ENCODE measurements around the gene AZIN2. TPM values are rescaled to one million over a fixed set of nuclear protein-coding genes. Genes with fewer than 3 reads are reported as not detected.
A peak's percentile ranks its signal among the peaks of the same experiment; 100 is the strongest.
"Not testable (repeated sequence)": the region's sequence is repeated elsewhere in the genome, so short reads cannot be mapped to it uniquely, and the experiment has no call there.

AZIN2 gene
- total RNA-seq, 2 experiments from 2014 or later = 11.0 to 12.0 TPM

DNA sequence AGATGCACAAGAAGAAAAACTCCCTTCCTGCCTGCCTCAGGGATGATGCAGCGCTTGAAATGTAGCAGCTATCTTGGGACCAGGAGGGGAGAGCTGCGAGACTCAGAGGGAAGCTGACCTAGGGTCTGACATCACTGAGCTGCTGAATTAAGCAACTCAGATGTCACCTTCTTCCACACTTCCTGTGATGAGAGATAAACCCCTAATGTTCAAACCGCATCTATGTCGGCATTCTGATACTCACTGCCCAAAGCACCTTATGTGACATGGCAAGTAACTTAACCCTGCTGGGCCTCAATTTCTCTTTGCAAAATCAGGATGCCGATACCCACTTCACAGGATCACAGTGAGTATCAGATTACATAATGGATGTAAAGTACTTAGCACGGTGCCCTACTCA, 35.1 kb upstream of the AZIN2 start:
- Mint-ChIP-seq H3K9me3 (ENCODE audit: insufficient read depth) (no peaks in the 10 kb centered on the region), H3K4me3 (no peak overlapping the region), H3K27me3 (ENCODE audit: low read depth) (peaks cover 15% of the 10 kb centered on the region), H3K27ac (peak overlapping the region; percentile 39), H3K36me3 (ENCODE audit: low read depth) (peaks cover 1% of the 10 kb centered on the region), H3K4me1 (ENCODE audit: low read depth) (peaks cover 27% of the 10 kb centered on the region)
- ATAC-seq (peak; percentile 73), DNase-seq (peak; percentile 31)
- POLR2A ChIA-PET = interaction anchor here (0.6 to 0.7 kb wide), 2 partner anchors 113 to 645 kb away, joined by 4 to 8 read pairs; no protein-coding TSS in a partner anchor
- CTCF ChIA-PET = interaction anchor here (1.0 to 1.3 kb wide), 2 partner anchors 9 to 10 kb away, joined by 3 read pairs; no protein-coding TSS in a partner anchor

DNA sequence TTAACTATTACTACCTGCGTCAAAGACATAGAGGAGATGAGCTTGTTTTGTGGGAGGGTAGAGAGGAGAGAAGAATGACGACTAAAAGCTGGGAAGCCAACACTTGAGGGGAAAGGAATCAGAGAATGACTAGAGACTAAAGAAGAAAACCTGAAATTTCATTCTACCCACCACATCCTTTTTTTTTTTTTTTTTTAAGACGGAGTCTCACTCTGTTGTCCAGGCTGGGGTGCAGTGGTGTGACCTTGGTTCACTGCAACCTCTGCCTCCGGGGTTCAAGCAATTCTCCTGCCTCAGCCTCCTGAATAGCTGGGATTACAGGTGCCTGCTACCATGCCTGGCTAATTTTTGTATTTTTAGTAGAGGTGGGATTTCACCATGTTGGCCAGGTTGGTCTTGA, 34.7 kb upstream of the AZIN2 start:
- ChIA-PET POLR2A (interaction anchor here (0.6 kb wide), 1 partner anchor 113 kb away, joined by 8 read pairs; no protein-coding TSS in a partner anchor), CTCF (interaction anchor here (1.0 to 1.3 kb wide), 2 partner anchors 9 kb away, joined by 3 read pairs; no protein-coding TSS in a partner anchor)
- not testable (repeated sequence) for H3K4me3 Mint-ChIP-seq; DNase-seq; ATAC-seq; H3K9me3 Mint-ChIP-seq (ENCODE audit: insufficient read depth); H3K36me3 Mint-ChIP-seq (ENCODE audit: low read depth)
- Mint-ChIP-seq H3K4me1 (ENCODE audit: low read depth) (peaks cover 27% of the 10 kb centered on the region), H3K27ac (peak overlapping the region; percentile 39), H3K27me3 (ENCODE audit: low read depth) (peaks cover 15% of the 10 kb centered on the region)

DNA sequence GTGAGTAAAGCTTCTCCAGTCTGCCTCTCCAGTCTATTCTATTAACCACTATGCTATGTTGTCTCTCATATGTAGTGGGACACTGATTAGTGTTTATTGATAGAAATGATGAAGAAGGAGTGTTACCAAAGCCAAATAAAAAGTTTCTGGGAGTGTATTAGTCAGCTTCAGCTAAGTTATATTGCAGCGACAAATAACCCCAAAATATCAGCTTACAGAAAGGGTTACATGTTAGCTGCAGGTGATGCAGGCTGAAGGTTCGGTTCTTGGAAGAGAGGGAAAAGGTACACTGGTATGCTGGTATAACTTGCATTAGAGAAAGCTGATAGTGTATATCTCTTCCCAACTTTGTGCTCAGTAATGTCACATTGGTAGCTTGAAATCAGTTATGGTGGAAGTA, 33.7 kb upstream of the AZIN2 start:
- H3K4me3 Mint-ChIP-seq = no peak overlapping the region
- peaks cover 27% of the 10 kb centered on the region for H3K4me1 Mint-ChIP-seq (ENCODE audit: low read depth)
- ChIA-PET CTCF (interaction anchor here (1.2 to 1.6 kb wide), 2 partner anchors 55 to 80 kb away, joined by 3 to 5 read pairs; no protein-coding TSS in a partner anchor), POLR2A (interaction anchor here (0.9 kb wide), 1 partner anchor 80 kb away, joined by 4 read pairs; no protein-coding TSS in a partner anchor)
- H3K27me3 Mint-ChIP-seq (ENCODE audit: low read depth) = peaks cover 15% of the 10 kb centered on the region
- H3K36me3 Mint-ChIP-seq (ENCODE audit: low read depth) = peaks cover 1% of the 10 kb centered on the region
- ATAC-seq (no peak), DNase-seq (no peak)
- H3K27ac Mint-ChIP-seq = no peak overlapping the region
- H3K9me3 Mint-ChIP-seq (ENCODE audit: insufficient read depth) = no peaks in the 10 kb centered on the region

DNA sequence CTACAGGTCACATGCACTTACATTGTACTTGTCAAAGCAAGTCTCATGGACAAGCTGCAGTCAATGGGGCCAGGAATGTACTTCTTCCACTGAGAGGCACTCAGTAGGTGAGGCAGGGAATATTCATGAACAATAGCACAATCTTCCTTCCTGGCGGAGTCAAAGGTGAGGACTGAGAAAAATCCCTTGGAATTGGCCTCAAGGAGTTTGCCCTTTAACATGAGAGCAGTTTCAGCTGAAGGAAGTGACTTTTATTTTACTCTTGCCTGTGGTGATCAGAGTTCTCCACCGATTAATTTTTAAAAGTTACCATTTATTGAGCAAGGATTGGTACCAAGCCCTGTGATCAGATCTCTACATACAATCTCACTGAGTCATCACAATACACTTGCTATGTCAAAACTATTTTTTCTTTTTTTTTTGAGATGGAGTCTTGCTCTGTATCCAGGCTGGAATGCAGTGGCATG, 33.1 kb upstream of the AZIN2 start:
- Mint-ChIP-seq H3K4me3 (no peak overlapping the region), H3K27me3 (ENCODE audit: low read depth) (peaks cover 12% of the 10 kb centered on the region), H3K4me1 (ENCODE audit: low read depth) (peaks cover 27% of the 10 kb centered on the region), H3K9me3 (ENCODE audit: insufficient read depth) (no peaks in the 10 kb centered on the region), H3K36me3 (ENCODE audit: low read depth) (peaks cover 1% of the 10 kb centered on the region), H3K27ac (no peak overlapping the region)
- ATAC-seq (no peak), DNase-seq (no peak)
- CTCF ChIA-PET = interaction anchor here (1.2 to 1.6 kb wide), 3 partner anchors 38 to 79 kb away, joined by 3 to 5 read pairs (median 3); no protein-coding TSS in a partner anchor
- POLR2A ChIA-PET = interaction anchor here (0.9 kb wide), 1 partner anchor 79 kb away, joined by 4 read pairs; no protein-coding TSS in a partner anchor

DNA sequence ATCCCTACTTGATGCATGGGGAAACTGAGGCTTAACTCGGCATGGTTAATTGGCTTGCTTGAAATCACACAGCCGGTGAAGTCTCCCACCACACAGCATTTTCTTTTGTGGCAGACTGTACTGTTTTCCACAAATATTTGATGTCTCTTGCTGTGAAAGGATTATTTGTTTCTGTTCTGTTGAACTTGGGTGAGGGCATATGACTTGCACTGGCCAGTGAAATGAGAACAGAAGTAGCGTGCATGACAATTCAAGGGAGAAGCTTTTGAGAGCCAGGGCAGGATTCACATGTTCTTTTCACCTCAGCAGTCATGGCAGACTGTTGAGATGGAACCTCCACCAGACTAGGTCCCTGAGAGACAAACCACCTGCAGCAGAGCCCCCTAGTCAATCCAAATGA, 32.5 kb upstream of the AZIN2 start:
- Mint-ChIP-seq H3K27ac (no peak overlapping the region), H3K36me3 (ENCODE audit: low read depth) (peaks cover 1% of the 10 kb centered on the region), H3K4me3 (no peak overlapping the region), H3K9me3 (ENCODE audit: insufficient read depth) (no peaks in the 10 kb centered on the region), H3K4me1 (ENCODE audit: low read depth) (peaks cover 27% of the 10 kb centered on the region), H3K27me3 (ENCODE audit: low read depth) (peaks cover 11% of the 10 kb centered on the region)
- no peak for ATAC-seq
- POLR2A ChIA-PET = interaction anchor here (1.1 kb wide), 1 partner anchor 14 kb away, joined by 3 read pairs; no protein-coding TSS in a partner anchor
- CTCF ChIA-PET = interaction anchor here (1.2 to 1.5 kb wide), 3 partner anchors 38 to 155 kb away, joined by 3 read pairs; no protein-coding TSS in a partner anchor
- no peak for DNase-seq

DNA sequence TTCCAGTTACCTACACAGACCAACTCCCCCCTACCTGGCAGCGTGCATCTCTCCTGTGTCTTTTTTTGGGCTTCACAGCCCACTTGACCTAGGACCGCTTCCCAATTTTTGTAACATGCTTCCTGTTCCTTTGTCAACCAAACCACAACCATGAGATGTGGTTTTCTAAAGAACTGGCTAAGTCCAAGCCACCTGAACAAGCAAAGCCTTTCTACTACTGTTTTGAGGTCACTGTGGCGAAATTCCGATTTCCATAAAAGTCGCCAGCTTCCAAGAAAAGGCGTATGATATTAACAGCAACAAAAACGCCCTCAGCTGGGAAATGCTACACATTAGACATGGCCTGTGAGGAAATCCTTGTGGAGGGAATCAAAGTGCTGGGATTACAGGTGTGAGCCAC, 31.6 kb upstream of the AZIN2 start:
- DNase-seq (no peak), ATAC-seq (no peak)
- peaks cover 8% of the 10 kb centered on the region for H3K27me3 Mint-ChIP-seq (ENCODE audit: low read depth)
- peaks cover 27% of the 10 kb centered on the region for H3K4me1 Mint-ChIP-seq (ENCODE audit: low read depth)
- H3K4me3 Mint-ChIP-seq = no peak overlapping the region
- no peaks in the 10 kb centered on the region for H3K9me3 Mint-ChIP-seq (ENCODE audit: insufficient read depth)
- no peak overlapping the region for H3K27ac Mint-ChIP-seq
- ChIA-PET CTCF (interaction anchor here (1.3 to 1.5 kb wide), 2 partner anchors 37 to 156 kb away, joined by 3 read pairs; no protein-coding TSS in a partner anchor), POLR2A (interaction anchor here (0.7 to 1.1 kb wide), 2 partner anchors 14 to 24 kb away, joined by 3 read pairs; no protein-coding TSS in a partner anchor)
- peaks cover 1% of the 10 kb centered on the region for H3K36me3 Mint-ChIP-seq (ENCODE audit: low read depth)

DNA sequence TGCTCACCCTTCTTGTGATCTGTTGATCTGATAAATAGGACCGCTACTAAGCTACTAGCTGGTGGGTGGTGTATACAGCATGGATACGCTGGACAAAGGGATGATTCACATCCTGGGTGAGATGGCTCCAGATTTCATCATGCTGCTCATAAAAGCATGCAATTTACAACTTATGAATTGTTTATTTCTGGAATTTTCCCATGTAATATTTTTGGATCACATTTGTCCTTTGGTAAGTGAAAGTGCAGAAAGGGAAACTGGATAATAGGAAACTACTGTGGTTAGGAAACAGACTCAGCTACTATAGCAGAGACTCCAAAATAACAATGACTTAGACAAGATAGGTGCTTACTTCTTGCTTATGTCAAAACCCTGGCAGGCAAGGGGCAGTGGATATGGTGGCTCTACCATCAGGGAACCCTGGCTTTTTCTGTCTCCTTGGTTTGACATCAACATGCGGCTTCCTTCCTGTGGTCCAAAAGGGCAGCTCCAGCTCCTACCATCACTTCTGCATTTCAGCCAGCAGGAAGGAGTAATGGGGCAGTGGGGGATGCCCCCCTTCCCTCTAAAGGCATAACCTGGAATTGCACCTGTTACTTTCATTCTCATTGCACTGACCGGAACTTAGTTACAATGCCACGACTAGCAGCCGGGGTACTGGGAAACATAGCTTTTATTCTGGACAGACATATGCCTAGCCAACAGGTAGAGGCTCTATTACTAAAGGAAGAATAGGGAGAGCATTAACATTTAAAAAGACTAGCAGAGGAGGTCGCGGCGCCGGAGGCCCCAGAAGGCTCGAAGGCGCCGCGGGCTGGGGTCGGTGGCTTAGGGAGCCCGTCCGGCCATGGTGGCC, 30.5 kb upstream of the AZIN2 start:
- DNase-seq = no peak
- ChIA-PET POLR2A (interaction anchor here (0.6 kb wide), 1 partner anchor 983 kb away, joined by 4 read pairs; no protein-coding TSS in a partner anchor), CTCF (interaction anchor here (0.7 to 1.2 kb wide), 2 partner anchors 15 to 70 kb away, joined by 3 to 4 read pairs; no protein-coding TSS in a partner anchor)
- no peak overlapping the region for H3K4me3 Mint-ChIP-seq
- peaks cover 8% of the 10 kb centered on the region for H3K27me3 Mint-ChIP-seq (ENCODE audit: low read depth)
- H3K36me3 Mint-ChIP-seq (ENCODE audit: low read depth) = peaks cover 1% of the 10 kb centered on the region
- H3K4me1 Mint-ChIP-seq (ENCODE audit: low read depth) = peaks cover 27% of the 10 kb centered on the region
- no peaks in the 10 kb centered on the region for H3K9me3 Mint-ChIP-seq (ENCODE audit: insufficient read depth)
- no peak overlapping the region for H3K27ac Mint-ChIP-seq
- ATAC-seq = no peak

DNA sequence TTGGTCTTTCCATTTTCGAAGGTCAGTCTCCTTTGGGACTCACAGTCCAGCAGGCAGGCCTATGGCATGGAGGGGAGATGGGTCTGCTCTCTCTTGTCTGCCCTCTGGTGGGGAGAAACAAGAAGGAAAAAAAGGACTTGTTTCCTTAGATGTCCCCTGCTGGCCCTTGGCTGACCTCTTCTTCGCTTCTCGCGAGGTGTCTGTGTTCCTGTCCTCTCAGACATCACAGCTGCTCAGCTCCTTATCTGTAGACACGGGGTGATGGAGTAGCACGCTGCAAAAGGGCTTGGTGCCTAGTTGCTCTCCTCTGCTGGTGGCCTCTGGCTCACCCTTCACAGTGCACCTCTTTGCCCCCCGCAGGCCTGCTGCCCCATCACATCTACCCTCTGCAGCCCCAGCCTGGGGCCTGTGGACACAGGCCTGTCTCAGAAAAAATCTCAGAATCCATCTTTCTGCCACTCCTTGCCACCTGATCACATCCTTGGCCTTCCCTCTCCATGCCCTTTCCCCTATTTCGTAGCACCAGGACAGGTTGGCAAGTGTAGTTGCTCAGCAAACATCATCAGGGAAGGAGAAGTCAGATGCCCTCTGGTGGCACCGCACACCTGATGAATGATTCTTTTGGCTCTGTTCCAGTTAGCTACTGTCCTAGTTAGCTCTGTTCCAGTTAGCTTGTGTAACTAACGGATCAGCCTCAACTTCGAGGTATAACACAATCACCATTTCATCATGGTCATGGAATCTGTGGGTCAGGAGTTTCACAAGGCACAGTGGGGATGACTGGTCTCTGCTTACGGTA, 25.5 kb upstream of the AZIN2 start:
- peak; percentile 50 for DNase-seq
- Mint-ChIP-seq H3K27me3 (ENCODE audit: low read depth) (peaks cover 3% of the 10 kb centered on the region), H3K9me3 (ENCODE audit: insufficient read depth) (no peaks in the 10 kb centered on the region), H3K36me3 (ENCODE audit: low read depth) (peaks cover 1% of the 10 kb centered on the region), H3K27ac (no peak overlapping the region), H3K4me3 (no peak overlapping the region), H3K4me1 (ENCODE audit: low read depth) (peaks cover 12% of the 10 kb centered on the region)
- CTCF ChIA-PET = interaction anchor here (0.6 to 4.5 kb wide), 23 partner anchors 9 to 343 kb away, joined by 3 to 101 read pairs (median 4); no protein-coding TSS in a partner anchor
- POLR2A ChIA-PET = no interaction called here
- ATAC-seq = peak; percentile 65

DNA sequence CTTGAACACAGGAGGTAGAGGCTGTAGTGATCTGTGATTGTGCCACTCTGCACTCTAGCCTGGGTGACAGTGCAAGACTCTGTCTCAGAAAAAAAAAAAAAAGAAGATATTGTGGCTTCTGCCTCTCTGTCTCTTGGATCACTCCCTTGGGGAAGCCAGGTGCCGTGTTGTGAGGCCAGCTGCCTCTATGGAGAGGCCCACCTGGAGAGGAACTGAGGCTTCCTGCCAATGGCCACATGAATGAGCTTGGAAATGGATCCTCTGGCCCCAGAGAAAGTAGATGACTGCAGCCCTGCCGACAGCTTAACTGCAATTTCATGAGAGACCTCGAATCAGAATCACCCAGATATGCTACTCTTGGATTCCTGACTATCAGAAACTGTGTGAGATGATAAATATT, 24.5 kb upstream of the AZIN2 start:
- ChIA-PET CTCF (interaction anchor here (0.6 to 4.5 kb wide), 7 partner anchors 10 to 169 kb away, joined by 3 to 101 read pairs (median 4); partner anchors contain the start of gene HPCA), POLR2A (interaction anchor here (0.6 to 0.9 kb wide), 2 partner anchors 24 to 104 kb away, joined by 3 to 4 read pairs; no protein-coding TSS in a partner anchor)
- H3K27me3 Mint-ChIP-seq (ENCODE audit: low read depth) = peaks cover 5% of the 10 kb centered on the region
- no peak overlapping the region for H3K4me3 Mint-ChIP-seq
- no peak overlapping the region for H3K27ac Mint-ChIP-seq
- H3K36me3 Mint-ChIP-seq (ENCODE audit: low read depth) = no peaks in the 10 kb centered on the region
- H3K9me3 Mint-ChIP-seq (ENCODE audit: insufficient read depth) = no peaks in the 10 kb centered on the region
- ATAC-seq (no peak), DNase-seq (no peak)
- H3K4me1 Mint-ChIP-seq (ENCODE audit: low read depth) = peaks cover 8% of the 10 kb centered on the region

DNA sequence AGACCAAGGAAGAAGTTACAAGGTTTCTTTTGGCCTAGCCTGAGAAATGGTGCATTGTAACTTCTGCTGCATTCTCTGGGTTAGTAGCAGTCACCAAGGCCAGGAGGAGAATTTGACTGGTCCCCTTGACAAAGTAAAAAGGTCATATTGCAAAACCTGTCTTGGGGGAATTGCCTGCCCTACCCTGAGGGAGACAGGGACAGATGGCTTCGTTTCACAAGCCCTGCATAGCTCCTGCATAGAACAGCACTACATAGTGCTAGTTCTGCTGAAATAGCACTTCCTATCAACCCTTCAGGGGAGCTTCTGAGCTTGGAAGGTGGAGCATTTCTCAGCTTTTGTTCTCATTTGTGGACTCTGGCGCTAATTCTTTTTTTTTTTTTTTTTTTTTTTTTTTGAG, 23.9 kb upstream of the AZIN2 start:
- CTCF ChIA-PET = interaction anchor here (1.8 to 4.5 kb wide), 3 partner anchors 9 to 123 kb away, joined by 5 to 101 read pairs (median 11); no protein-coding TSS in a partner anchor
- POLR2A ChIA-PET = interaction anchor here (0.9 kb wide), 1 partner anchor 24 kb away, joined by 4 read pairs; no protein-coding TSS in a partner anchor
- Mint-ChIP-seq H3K27me3 (ENCODE audit: low read depth) (peaks cover 5% of the 10 kb centered on the region), H3K36me3 (ENCODE audit: low read depth) (no peaks in the 10 kb centered on the region), H3K4me1 (ENCODE audit: low read depth) (peaks cover 8% of the 10 kb centered on the region), H3K9me3 (ENCODE audit: insufficient read depth) (peaks cover 5% of the 10 kb centered on the region), H3K27ac (no peak overlapping the region), H3K4me3 (no peak overlapping the region)
- no peak for ATAC-seq
- no peak for DNase-seq
